ENCODE measurements around the gene CNKSR1.

The CNKSR1 gene

GRCh38 chr1:26177182-26177684 is at the start of gene CNKSR1:
Gene CNKSR1, plus strand, starts transcription at chr1:26177491. Its CDS starts 57 bp downstream, at chr1:26177548.
- no peak for DNase-seq

- DNase-seq, result no peak
Observed at GRCh38 chr1:26129778-26130177, 47.5 kb upstream of the CNKSR1 start.

- no peak for DNase-seq
Observed at GRCh38 chr1:26130695-26131094, 46.6 kb upstream of the CNKSR1 start.

- DNase-seq, result no peak
Observed at GRCh38 chr1:26132128-26132833, 45.0 kb upstream of the CNKSR1 start.

- DNase-seq, result no peak
Observed at GRCh38 chr1:26132834-26133167, 44.5 kb upstream of the CNKSR1 start.

GRCh38 chr1:26134466-26134865 is 42.8 kb upstream of the CNKSR1 start:
- no peak for DNase-seq

GRCh38 chr1:26138974-26139558 is 38.2 kb upstream of the CNKSR1 start:
- DNase-seq, result no peak

GRCh38 chr1:26142159-26142558 is 35.1 kb upstream of the CNKSR1 start:
- DNase-seq, result no peak

- DNase-seq, result peak; percentile 74
Observed at GRCh38 chr1:26145041-26145959, 32.0 kb upstream of the CNKSR1 start.

GRCh38 chr1:26145960-26146294 is 31.4 kb upstream of the CNKSR1 start:
- DNase-seq, result no peak

- DNase-seq, result no peak
Observed at GRCh38 chr1:26148887-26149286, 28.4 kb upstream of the CNKSR1 start.

GRCh38 chr1:26153966-26154532 is 23.2 kb upstream of the CNKSR1 start:
- DNase-seq, result no peak

- DNase-seq, result no peak
Observed at GRCh38 chr1:26154750-26155149, 22.5 kb upstream of the CNKSR1 start.

GRCh38 chr1:26155370-26156284 is 21.7 kb upstream of the CNKSR1 start:
- DNase-seq, result no peak

GRCh38 chr1:26156285-26157038 is 20.8 kb upstream of the CNKSR1 start:
- DNase-seq, result no peak

GRCh38 chr1:26158271-26158907 is 18.9 kb upstream of the CNKSR1 start:
- DNase-seq, result no peak

GRCh38 chr1:26158908-26159742 is 18.2 kb upstream of the CNKSR1 start, which contains the start of gene FAM110D:
Gene FAM110D, plus strand, starts transcription at chr1:26159079. Its CDS starts 2,213 bp downstream, at chr1:26161292.
- DNase-seq, result no peak

- DNase-seq, result no peak
Observed at GRCh38 chr1:26159743-26160039, 17.6 kb upstream of the CNKSR1 start.

GRCh38 chr1:26160527-26161414 is 16.5 kb upstream of the CNKSR1 start:
- DNase-seq, result no peak

Data from NCI-H1048 (cell line).